ENCODE results near the gene NMRAL1.

DNA sequence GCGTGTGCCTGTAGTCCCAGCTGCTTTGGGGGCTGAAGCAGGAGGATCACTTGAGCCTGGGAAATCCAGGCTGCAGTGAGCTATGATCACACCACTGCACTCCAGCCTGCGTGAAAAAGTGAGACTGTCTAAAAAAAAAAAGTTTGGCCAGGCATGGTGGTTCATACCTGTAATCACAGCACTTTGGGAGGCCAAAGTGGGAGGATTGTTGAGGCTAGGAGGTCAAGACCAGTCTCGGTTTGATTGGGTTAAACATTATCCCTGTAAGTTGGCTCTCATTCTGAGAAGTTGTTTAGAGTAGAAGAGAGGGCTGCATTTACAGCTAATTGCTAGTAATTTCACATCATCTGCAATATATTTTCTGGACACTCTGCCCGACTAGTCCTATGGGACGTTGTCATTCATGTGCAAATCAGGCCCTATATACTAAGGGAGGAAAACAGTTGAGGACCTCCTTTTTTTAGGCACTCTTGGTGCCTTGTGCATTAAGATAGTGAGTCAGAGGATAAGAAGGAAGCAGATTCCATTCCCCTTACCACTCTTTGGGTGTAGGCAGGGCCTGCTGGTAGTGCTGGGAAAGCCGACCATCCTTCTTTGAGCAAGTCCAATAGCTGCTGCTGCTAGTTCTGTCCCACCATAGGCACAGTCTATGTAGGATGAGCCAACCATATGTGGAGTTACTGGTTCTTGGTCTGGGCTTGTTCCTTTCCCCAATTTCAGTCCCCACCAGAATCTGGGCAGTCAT lies 20.5 kb upstream of the NMRAL1 start:
- no peak for TF ChIP-seq ZNF747 (tag by site-specific recombination; IDR thresholded peaks at IDR 0.05)
- no peak for TF ChIP-seq ZNF394 (tag by site-specific recombination; IDR thresholded peaks at IDR 0.05; ENCODE audit: borderline replicate concordance)
- TF ChIP-seq ZNF266 (tag by site-specific recombination; IDR thresholded peaks at IDR 0.05; ENCODE audit: low read depth), result no peak
- no peak for TF ChIP-seq ZBTB26 (tag by site-specific recombination; optimal IDR thresholded peaks at IDR 0.05)
- TF ChIP-seq, protein P1, sequence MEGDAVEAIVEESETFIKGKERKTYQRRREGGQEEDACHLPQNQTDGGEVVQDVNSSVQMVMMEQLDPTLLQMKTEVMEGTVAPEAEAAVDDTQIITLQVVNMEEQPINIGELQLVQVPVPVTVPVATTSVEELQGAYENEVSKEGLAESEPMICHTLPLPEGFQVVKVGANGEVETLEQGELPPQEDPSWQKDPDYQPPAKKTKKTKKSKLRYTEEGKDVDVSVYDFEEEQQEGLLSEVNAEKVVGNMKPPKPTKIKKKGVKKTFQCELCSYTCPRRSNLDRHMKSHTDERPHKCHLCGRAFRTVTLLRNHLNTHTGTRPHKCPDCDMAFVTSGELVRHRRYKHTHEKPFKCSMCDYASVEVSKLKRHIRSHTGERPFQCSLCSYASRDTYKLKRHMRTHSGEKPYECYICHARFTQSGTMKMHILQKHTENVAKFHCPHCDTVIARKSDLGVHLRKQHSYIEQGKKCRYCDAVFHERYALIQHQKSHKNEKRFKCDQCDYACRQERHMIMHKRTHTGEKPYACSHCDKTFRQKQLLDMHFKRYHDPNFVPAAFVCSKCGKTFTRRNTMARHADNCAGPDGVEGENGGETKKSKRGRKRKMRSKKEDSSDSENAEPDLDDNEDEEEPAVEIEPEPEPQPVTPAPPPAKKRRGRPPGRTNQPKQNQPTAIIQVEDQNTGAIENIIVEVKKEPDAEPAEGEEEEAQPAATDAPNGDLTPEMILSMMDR (tag by site-specific recombination; IDR thresholded peaks at IDR 0.05), result no peak
- no peak for TF ChIP-seq PRDM1 (tag by site-specific recombination; IDR thresholded peaks at IDR 0.05)

Measured in HEK293 (cell line).